GM12875 (cell line): ENCODE measurements around the gene ARHGAP12.

Experiments
- H3K4me3 ChIP-seq: one replicate; pipeline ENCODE4 v1.5.1; 2011; ENCODE audit warnings: low read depth, low read length, control low read depth
- TF ChIP-seq, protein P1 (sequence below): IDR thresholded peaks from 2 replicates; pipeline ENCODE4 v1.5.1; 2011; ENCODE audit warnings: low read depth, mild to moderate bottlenecking, control low read depth, inconsistent platforms, low read length, moderate library complexity, borderline replicate concordance; ENCODE audit not compliant: insufficient read depth

The ARHGAP12 gene

DNA sequence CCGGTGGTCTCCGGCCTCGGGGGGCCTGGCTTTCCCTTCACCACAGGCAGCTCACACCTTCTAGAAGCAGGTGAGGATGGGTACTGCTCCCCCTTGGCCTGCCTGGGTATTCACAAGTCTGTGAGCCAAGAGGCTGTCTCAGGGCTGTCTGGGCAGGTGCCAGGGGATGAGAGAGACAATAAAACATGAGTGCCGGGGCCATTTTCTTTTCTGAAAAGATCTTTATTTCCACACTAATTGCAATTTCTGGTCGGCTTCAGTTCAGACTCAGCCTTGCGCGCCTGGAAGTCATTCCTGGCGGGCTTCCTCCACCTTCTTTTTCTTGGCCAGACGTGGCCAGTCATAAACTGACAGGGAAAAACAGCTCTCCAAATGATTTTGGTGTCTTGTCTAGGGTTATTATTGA is 171.2 kb downstream of the ARHGAP12 start:
- TF ChIP-seq, protein P1, sequence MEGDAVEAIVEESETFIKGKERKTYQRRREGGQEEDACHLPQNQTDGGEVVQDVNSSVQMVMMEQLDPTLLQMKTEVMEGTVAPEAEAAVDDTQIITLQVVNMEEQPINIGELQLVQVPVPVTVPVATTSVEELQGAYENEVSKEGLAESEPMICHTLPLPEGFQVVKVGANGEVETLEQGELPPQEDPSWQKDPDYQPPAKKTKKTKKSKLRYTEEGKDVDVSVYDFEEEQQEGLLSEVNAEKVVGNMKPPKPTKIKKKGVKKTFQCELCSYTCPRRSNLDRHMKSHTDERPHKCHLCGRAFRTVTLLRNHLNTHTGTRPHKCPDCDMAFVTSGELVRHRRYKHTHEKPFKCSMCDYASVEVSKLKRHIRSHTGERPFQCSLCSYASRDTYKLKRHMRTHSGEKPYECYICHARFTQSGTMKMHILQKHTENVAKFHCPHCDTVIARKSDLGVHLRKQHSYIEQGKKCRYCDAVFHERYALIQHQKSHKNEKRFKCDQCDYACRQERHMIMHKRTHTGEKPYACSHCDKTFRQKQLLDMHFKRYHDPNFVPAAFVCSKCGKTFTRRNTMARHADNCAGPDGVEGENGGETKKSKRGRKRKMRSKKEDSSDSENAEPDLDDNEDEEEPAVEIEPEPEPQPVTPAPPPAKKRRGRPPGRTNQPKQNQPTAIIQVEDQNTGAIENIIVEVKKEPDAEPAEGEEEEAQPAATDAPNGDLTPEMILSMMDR, result no peak
- H3K4me3 ChIP-seq, result no peak overlapping the region

DNA sequence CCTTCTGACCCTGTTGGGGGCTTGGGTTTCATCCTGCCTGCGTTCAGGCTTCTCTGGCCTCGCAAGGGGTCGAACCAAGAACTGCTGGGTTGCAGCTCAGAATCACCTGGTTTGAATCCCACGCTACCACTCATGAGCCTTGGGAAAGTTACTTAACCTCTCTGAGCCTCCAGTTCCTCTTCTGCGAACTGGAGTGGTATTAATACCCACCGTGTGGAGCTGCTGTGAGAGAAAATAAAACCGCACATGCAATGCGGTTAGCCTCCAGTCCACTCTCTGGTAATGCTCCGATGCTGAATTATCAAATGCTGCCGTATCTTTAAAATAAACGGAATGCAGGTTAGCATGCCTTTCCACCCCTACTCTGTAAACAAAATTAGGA is 171.9 kb downstream of the ARHGAP12 start:
- no peak overlapping the region for H3K4me3 ChIP-seq
- TF ChIP-seq, protein P1, result no peak

DNA sequence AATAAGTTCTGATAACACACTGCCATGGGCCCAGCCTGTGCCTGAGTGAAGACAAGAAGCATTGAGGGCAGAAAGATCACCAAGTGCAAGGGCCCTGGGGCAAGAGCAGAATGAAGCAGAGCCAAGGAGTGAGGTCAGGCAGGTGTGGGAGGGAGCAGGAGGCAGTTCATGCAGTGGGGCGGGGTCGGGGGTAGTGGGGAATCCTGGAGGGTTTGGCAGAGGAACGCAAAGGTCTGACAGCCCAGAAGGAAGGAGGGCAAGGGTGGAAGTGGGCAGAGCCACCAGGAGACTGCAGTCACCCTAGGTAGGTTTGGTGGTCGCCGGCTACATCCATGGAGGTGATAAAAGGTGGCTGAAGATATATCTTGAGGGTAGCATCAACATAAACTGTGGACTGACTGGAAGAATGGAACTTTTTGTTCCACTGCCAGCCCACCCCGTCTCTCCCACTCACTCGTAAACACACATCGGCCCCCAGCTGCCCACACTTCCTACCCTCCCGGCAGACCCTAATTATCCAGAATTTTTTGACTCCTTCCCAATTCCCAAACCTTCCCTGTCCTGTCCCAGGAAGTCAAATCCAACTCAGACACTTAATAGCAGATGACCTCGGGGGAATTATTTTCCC is 172.4 kb downstream of the ARHGAP12 start:
- TF ChIP-seq, protein P1, result no peak
- H3K4me3 ChIP-seq, result no peak overlapping the region
